CD4-positive, alpha-beta T cell treated with Interleukin-4 for 4 hours (primary cell): ENCODE data around the gene STPG3.
"Not testable (repeated sequence)": the region's sequence is repeated elsewhere in the genome, so short reads cannot be mapped to it uniquely, and the experiment has no call there.

Source experiments
- DNase-seq: peaks from one replicate; pipeline ENCODE4 v3.0.0-alpha.2; 2020

Gene STPG3

GRCh38 chr9:137247135-137247915 lies 3.8 kb upstream of the STPG3 start:
- DNase-seq: no peak

- DNase-seq: no peak
Measured at GRCh38 chr9:137247916-137248175, 3.2 kb upstream of the STPG3 start.

- no peak for DNase-seq
Measured at GRCh38 chr9:137250329-137251193, 525 bp upstream of the STPG3 start.

- DNase-seq: no peak
Measured at GRCh38 chr9:137251490-137252268, 593 bp downstream of the STPG3 start.

GRCh38 chr9:137252555-137253506 lies 1.7 kb downstream of the STPG3 start:
- no peak for DNase-seq

GRCh38 chr9:137253717-137254623 lies 2.9 kb downstream of the STPG3 start:
- DNase-seq: no peak

- DNase-seq: peak; percentile 91
Measured at GRCh38 chr9:137254624-137255447, 3.8 kb downstream of the STPG3 start, which contains the start of gene NELFB. TSS of gene NELFB (plus strand) at chr9:137255327.

- peak; percentile 9 for DNase-seq
Measured at GRCh38 chr9:137255448-137256114, 4.5 kb downstream of the STPG3 start.

GRCh38 chr9:137256362-137256761 lies 5.3 kb downstream of the STPG3 start:
- no peak for DNase-seq

GRCh38 chr9:137256856-137257255 lies 5.8 kb downstream of the STPG3 start:
- no peak for DNase-seq

- not testable (repeated sequence) for DNase-seq
Measured at GRCh38 chr9:137262173-137262908, 11.3 kb downstream of the STPG3 start.

GRCh38 chr9:137262909-137263285 lies 11.8 kb downstream of the STPG3 start:
- no peak for DNase-seq

- no peak for DNase-seq
Measured at GRCh38 chr9:137263506-137263905, 12.4 kb downstream of the STPG3 start.

- DNase-seq: no peak
Measured at GRCh38 chr9:137264067-137264466, 13.0 kb downstream of the STPG3 start.

- DNase-seq: no peak
Measured at GRCh38 chr9:137265496-137266161, 14.5 kb downstream of the STPG3 start.

GRCh38 chr9:137266162-137266527 lies 15.1 kb downstream of the STPG3 start:
- no peak for DNase-seq

- no peak for DNase-seq
Measured at GRCh38 chr9:137266585-137267453, 15.7 kb downstream of the STPG3 start.
